ENCODE data around the gene MAP4.
A peak's percentile ranks its signal among the peaks of the same experiment; 100 is the strongest.

Gene MAP4

DNA sequence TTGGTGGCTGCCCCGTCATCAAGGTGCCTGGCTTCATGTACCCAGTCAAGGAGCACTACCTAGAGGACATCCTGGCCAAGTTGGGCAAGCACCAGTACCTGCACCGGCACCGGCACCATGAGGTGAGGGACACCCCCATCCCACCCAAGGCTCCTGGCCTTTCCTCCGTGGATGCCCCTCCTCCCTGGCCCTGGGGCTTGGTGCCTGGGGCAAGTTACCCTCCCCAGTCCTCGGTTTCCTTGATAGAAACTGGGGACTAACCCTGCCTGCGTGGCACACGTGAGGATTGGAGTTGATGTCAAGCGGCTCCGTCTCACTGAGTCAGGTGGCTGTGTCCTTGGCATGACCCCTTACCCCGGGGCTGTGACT lies 169.4 kb downstream of the MAP4 start:
- no peak for TF ChIP-seq ZNF529 (tag by site-specific recombination; IDR thresholded peaks at IDR 0.05; ENCODE audit: insufficient replicate concordance)
- TF ChIP-seq, protein P1, sequence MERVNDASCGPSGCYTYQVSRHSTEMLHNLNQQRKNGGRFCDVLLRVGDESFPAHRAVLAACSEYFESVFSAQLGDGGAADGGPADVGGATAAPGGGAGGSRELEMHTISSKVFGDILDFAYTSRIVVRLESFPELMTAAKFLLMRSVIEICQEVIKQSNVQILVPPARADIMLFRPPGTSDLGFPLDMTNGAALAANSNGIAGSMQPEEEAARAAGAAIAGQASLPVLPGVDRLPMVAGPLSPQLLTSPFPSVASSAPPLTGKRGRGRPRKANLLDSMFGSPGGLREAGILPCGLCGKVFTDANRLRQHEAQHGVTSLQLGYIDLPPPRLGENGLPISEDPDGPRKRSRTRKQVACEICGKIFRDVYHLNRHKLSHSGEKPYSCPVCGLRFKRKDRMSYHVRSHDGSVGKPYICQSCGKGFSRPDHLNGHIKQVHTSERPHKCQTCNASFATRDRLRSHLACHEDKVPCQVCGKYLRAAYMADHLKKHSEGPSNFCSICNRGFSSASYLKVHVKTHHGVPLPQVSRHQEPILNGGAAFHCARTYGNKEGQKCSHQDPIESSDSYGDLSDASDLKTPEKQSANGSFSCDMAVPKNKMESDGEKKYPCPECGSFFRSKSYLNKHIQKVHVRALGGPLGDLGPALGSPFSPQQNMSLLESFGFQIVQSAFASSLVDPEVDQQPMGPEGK (tag by site-specific recombination; IDR thresholded peaks at IDR 0.05): 0 out of 2 replicates have a peak, but pooled peaks have one; percentile 12
- Histone ChIP-seq H3K4me3 (ENCODE audit: low read depth, low read length) (no peak overlapping the region), H3K4me1 (ENCODE audit: control insufficient read depth, insufficient read depth, low read length) (no peaks in the 10 kb centered on the region), H3K36me3 (ENCODE audit: control insufficient read depth in 2 of 2, insufficient read depth in 1 of 2, low read length in 2 of 2) (peaks cover 0 to 96% of the 10 kb centered on the region in 2 experiments; a peak in 2 of 3 replicates), H3K9me3 (ENCODE audit: control insufficient read depth, insufficient read depth, low read depth, low read length) (no peaks in the 10 kb centered on the region), H3K27ac (ENCODE audit: extremely low read depth, low read depth, low read length) (no peak overlapping the region)
- ChIA-PET CTCF (no interaction called here), POLR2A (no interaction called here)

DNA sequence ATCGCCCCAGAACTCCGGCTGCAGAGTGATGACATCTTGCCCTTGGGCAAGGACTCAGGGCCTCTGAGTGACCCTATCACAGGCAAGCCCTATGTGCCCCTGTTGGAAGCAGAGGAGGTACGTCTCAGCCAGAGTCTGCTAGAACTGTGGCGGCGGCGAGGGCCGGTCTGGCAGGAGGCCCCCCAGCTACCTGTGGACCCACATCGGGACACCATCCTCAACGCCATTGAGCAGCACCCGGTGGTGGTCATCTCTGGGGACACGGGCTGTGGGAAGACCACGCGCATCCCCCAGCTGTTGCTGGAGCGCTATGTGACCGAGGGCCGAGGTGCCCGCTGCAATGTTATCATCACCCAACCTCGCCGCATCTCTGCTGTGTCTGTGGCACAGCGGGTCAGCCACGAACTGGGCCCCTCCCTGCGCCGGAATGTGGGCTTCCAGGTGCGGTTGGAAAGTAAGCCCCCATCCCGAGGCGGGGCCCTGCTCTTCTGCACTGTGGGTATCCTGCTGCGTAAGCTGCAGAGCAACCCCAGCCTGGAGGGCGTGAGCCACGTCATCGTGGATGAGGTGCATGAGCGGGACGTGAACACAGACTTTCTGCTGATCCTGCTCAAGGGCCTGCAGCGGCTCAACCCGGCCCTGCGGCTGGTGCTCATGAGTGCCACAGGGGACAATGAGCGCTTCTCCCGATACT lies 169.9 kb downstream of the MAP4 start:
- TF ChIP-seq ZBTB7A (tag by site-specific recombination; IDR thresholded peaks at IDR 0.05; ENCODE audit: low read depth): no peak
- peak; percentile 26; the same call in 1 of the 2 replicates for TF ChIP-seq ZNF600 (tag by site-specific recombination; IDR thresholded peaks at IDR 0.05)
- TF ChIP-seq, protein P2, sequence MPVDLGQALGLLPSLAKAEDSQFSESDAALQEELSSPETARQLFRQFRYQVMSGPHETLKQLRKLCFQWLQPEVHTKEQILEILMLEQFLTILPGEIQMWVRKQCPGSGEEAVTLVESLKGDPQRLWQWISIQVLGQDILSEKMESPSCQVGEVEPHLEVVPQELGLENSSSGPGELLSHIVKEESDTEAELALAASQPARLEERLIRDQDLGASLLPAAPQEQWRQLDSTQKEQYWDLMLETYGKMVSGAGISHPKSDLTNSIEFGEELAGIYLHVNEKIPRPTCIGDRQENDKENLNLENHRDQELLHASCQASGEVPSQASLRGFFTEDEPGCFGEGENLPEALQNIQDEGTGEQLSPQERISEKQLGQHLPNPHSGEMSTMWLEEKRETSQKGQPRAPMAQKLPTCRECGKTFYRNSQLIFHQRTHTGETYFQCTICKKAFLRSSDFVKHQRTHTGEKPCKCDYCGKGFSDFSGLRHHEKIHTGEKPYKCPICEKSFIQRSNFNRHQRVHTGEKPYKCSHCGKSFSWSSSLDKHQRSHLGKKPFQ (tag by site-specific recombination; IDR thresholded peaks at IDR 0.05): no peak
- TF ChIP-seq, protein P3, sequence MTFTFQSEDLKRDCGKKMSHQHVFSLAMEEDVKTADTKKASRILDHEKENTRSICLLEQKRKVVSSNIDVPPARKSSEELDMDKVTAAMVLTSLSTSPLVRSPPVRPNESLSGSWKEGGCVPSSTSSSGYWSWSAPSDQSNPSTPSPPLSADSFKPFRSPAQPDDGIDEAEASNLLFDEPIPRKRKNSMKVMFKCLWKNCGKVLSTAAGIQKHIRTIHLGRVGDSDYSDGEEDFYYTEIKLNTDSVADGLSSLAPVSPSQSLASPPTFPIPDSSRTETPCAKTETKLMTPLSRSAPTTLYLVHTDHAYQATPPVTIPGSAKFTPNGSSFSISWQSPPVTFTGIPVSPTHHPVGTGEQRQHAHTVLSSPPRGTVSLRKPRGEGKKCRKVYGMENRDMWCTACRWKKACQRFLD (tag by site-specific recombination; IDR thresholded peaks at IDR 0.05): no peak
- POLR2A ChIA-PET: no interaction called here
- Histone ChIP-seq H3K4me3 (ENCODE audit: low read depth, low read length) (no peak overlapping the region), H3K27ac (ENCODE audit: extremely low read depth, low read depth, low read length) (no peak overlapping the region), H3K4me1 (ENCODE audit: control insufficient read depth, insufficient read depth, low read length) (no peaks in the 10 kb centered on the region), H3K9me3 (ENCODE audit: control insufficient read depth, insufficient read depth, low read depth, low read length) (no peaks in the 10 kb centered on the region), H3K36me3 (ENCODE audit: control insufficient read depth in 2 of 2, insufficient read depth in 1 of 2, low read length in 2 of 2) (peaks cover 0 to 98% of the 10 kb centered on the region in 2 experiments; a peak in 2 of 3 replicates)
- CTCF ChIA-PET: no interaction called here

DNA sequence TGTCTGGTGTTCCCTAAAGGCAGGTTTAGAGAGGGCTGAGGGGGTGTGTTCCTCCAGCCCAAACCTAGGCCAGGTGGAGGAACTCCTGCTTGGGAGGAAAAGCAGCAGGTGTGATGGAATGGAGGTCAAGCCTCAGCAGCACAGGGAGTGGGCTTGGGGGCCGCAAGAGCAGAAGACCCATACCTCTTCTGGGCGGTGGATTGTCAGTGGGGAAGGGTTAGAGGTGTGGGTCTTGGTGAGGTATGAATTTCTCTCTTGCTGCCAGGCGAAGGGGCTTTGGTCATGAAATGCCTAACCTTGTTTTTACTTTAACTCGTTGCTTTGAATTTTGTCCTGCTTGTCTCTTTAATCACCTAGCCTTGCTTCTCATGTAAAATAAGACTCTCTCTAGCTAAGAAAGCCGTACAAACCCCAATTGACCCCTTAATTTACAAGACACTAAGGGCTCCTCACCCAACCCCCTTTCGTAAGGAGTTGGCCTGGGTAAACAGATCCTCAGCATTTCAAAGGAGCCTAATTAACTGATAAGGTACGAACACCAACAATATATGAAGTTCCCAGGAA lies 174.3 kb downstream of the MAP4 start:
- ChIA-PET CTCF (interaction anchor here (1.6 kb wide), 1 partner anchor 148 kb away, joined by 6 read pairs; no protein-coding TSS in a partner anchor), POLR2A (no interaction called here)
- Histone ChIP-seq H3K9me3 (ENCODE audit: control insufficient read depth, insufficient read depth, low read depth, low read length) (no peaks in the 10 kb centered on the region), H3K27ac (ENCODE audit: extremely low read depth, low read depth, low read length) (no peak overlapping the region), H3K36me3 (ENCODE audit: control insufficient read depth in 2 of 2, insufficient read depth in 1 of 2, low read length in 2 of 2) (peaks cover 17 to 98% of the 10 kb centered on the region in 2 experiments), H3K4me1 (ENCODE audit: control insufficient read depth, insufficient read depth, low read length) (no peaks in the 10 kb centered on the region), H3K4me3 (ENCODE audit: low read depth, low read length) (no peak overlapping the region)
- TF ChIP-seq ZNF677 (tag by site-specific recombination; IDR thresholded peaks at IDR 0.05) (no peak), ZNF423 (tag by site-specific recombination; IDR thresholded peaks at IDR 0.05) (no peak), RBAK (tag by site-specific recombination; IDR thresholded peaks at IDR 0.05) (no peak), ZIC2 (tag by site-specific recombination; IDR thresholded peaks at IDR 0.05) (no peak), HOXD13 (CRISPR knock-in tag; IDR thresholded peaks at IDR 0.05; ENCODE audit: borderline replicate concordance) (no peak)
- TF ChIP-seq, protein P4, sequence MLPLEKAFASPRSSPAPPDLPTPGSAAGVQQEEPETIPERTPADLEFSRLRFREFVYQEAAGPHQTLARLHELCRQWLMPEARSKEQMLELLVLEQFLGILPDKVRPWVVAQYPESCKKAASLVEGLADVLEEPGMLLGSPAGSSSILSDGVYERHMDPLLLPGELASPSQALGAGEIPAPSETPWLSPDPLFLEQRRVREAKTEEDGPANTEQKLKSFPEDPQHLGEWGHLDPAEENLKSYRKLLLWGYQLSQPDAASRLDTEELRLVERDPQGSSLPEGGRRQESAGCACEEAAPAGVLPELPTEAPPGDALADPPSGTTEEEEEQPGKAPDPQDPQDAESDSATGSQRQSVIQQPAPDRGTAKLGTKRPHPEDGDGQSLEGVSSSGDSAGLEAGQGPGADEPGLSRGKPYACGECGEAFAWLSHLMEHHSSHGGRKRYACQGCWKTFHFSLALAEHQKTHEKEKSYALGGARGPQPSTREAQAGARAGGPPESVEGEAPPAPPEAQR (tag by site-specific recombination; IDR thresholded peaks at IDR 0.05): no peak
- TF ChIP-seq, protein P5, sequence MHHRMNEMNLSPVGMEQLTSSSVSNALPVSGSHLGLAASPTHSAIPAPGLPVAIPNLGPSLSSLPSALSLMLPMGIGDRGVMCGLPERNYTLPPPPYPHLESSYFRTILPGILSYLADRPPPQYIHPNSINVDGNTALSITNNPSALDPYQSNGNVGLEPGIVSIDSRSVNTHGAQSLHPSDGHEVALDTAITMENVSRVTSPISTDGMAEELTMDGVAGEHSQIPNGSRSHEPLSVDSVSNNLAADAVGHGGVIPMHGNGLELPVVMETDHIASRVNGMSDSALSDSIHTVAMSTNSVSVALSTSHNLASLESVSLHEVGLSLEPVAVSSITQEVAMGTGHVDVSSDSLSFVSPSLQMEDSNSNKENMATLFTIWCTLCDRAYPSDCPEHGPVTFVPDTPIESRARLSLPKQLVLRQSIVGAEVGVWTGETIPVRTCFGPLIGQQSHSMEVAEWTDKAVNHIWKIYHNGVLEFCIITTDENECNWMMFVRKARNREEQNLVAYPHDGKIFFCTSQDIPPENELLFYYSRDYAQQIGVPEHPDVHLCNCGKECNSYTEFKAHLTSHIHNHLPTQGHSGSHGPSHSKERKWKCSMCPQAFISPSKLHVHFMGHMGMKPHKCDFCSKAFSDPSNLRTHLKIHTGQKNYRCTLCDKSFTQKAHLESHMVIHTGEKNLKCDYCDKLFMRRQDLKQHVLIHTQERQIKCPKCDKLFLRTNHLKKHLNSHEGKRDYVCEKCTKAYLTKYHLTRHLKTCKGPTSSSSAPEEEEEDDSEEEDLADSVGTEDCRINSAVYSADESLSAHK (tag by site-specific recombination; IDR thresholded peaks at IDR 0.05): no peak
- TF ChIP-seq, protein P6, sequence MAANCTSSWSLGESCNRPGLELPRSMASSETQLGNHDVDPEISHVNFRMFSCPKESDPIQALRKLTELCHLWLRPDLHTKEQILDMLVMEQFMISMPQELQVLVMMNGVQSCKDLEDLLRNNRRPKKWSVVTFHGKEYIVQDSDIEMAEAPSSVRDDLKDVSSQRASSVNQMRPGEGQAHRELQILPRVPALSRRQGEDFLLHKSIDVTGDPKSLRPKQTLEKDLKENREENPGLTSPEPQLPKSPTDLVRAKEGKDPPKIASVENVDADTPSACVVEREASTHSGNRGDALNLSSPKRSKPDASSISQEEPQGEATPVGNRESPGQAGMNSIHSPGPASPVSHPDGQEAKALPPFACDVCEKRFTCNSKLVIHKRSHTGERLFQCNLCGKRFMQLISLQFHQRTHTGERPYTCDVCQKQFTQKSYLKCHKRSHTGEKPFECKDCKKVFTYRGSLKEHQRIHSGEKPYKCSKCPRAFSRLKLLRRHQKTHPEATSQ (tag by site-specific recombination; IDR thresholded peaks at IDR 0.05): no peak
- TF ChIP-seq, protein P7, sequence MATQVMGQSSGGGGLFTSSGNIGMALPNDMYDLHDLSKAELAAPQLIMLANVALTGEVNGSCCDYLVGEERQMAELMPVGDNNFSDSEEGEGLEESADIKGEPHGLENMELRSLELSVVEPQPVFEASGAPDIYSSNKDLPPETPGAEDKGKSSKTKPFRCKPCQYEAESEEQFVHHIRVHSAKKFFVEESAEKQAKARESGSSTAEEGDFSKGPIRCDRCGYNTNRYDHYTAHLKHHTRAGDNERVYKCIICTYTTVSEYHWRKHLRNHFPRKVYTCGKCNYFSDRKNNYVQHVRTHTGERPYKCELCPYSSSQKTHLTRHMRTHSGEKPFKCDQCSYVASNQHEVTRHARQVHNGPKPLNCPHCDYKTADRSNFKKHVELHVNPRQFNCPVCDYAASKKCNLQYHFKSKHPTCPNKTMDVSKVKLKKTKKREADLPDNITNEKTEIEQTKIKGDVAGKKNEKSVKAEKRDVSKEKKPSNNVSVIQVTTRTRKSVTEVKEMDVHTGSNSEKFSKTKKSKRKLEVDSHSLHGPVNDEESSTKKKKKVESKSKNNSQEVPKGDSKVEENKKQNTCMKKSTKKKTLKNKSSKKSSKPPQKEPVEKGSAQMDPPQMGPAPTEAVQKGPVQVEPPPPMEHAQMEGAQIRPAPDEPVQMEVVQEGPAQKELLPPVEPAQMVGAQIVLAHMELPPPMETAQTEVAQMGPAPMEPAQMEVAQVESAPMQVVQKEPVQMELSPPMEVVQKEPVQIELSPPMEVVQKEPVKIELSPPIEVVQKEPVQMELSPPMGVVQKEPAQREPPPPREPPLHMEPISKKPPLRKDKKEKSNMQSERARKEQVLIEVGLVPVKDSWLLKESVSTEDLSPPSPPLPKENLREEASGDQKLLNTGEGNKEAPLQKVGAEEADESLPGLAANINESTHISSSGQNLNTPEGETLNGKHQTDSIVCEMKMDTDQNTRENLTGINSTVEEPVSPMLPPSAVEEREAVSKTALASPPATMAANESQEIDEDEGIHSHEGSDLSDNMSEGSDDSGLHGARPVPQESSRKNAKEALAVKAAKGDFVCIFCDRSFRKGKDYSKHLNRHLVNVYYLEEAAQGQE (tag by site-specific recombination; IDR thresholded peaks at IDR 0.05): no peak

All from HEK293 (cell line).